Measurements from ENCODE around the gene SRSF7. TPM values are rescaled to one million over a fixed set of nuclear protein-coding genes. Genes with fewer than 3 reads are reported as not detected.

Gene SRSF7
- total RNA-seq, 4 donors from 2014 or later: 21.5 to 51.4 (median 34.1) TPM

DNA sequence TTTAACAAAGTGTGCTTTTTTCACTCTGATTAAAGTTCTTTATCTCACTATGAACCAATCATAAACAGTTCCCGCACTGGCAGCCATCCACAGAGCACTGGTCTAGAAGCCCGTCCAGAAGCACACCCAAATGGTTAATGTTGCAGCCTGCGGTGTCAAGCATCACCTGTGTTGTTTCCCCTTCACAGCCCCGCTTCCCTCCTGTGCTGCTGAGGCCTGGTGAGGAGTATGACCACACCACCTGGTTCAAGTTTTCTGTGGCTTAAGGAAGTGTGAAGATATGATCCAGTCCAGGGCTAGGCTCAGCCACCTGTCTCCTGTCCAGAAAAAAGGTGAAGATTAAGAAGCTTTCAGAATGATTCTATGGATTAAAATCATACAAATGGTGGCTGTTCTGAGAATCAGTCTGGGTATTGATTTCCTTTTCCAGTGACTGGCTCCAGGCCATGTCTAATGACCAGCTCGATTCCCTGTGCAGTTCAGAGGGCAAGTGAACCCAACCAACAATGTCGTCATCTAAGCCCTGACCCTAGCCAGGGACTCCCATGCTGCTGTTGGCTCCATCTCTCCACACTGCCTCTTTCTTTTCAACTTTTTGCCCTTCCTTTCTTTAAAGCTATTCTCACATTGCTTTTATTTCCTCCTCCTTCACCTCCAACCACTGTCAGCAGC, 17.7 kb downstream of the SRSF7 start:
- H3K4me1 ChIP-seq: peaks cover 0 to 8% of the 10 kb centered on the region in 2 donors
- no peak for TF ChIP-seq POLR2A (IDR thresholded peaks at IDR 0.05)
- ATAC-seq: no peak
- in situ Hi-C loops (cut with MboI; ENCODE audit: low sequenced_read_pairs in 4 of 4): loop anchor here (10.0 to 25.0 kb wide), 4 partner anchors 149 to 421 kb away; partner anchors contain the start of gene ATL2 (in 1 of the 4)
- intact Hi-C loops (cut with DNase I; ENCODE audit: low total_unique reads): no loop called here
- no peaks in the 10 kb centered on the region for H3K9me3 ChIP-seq
- peaks cover 0 to 71% of the 10 kb centered on the region in 2 donors for H3K36me3 ChIP-seq
- DNase-seq: no peak
- H3K27me3 ChIP-seq: no peaks in the 10 kb centered on the region
- H3K27ac ChIP-seq: no peak overlapping the region
- no peak overlapping the region for H3K4me3 ChIP-seq

DNA sequence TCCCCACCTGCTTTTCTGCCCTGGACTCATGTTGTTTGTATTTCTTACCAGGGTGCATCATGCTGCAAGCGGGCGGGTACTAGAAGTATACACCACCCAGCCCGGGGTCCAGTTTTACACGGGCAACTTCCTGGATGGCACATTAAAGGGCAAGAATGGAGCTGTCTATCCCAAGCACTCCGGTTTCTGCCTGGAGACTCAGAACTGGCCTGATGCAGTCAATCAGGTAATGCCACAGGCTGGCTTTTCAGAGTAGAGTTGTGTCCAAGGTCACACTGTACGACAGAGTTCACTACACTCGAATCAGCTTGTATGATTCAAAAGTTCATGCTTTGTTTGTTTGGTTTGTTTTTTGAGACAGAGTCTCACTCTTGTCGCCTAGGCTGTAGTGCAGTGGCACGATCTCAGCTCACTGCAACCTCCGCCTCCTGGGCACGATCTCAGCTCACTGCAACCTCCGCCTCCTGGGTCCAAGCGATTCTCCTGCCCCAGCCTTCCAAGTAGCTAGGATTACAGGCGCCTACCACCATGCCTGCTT, 19.4 kb downstream of the SRSF7 start:
- no peak overlapping the region for H3K4me3 ChIP-seq
- ATAC-seq (no peak), DNase-seq (no peak)
- peaks cover 0 to 8% of the 10 kb centered on the region in 2 donors for H3K4me1 ChIP-seq
- H3K27me3 ChIP-seq: no peaks in the 10 kb centered on the region
- in situ Hi-C loops (cut with MboI; ENCODE audit: low sequenced_read_pairs in 4 of 4): loop anchor here (10.0 to 25.0 kb wide), 4 partner anchors 147 to 419 kb away; partner anchors contain the start of gene ATL2 (in 1 of the 4)
- intact Hi-C loops (cut with DNase I; ENCODE audit: low total_unique reads): no loop called here
- H3K27ac ChIP-seq: no peak overlapping the region
- TF ChIP-seq, protein P1, sequence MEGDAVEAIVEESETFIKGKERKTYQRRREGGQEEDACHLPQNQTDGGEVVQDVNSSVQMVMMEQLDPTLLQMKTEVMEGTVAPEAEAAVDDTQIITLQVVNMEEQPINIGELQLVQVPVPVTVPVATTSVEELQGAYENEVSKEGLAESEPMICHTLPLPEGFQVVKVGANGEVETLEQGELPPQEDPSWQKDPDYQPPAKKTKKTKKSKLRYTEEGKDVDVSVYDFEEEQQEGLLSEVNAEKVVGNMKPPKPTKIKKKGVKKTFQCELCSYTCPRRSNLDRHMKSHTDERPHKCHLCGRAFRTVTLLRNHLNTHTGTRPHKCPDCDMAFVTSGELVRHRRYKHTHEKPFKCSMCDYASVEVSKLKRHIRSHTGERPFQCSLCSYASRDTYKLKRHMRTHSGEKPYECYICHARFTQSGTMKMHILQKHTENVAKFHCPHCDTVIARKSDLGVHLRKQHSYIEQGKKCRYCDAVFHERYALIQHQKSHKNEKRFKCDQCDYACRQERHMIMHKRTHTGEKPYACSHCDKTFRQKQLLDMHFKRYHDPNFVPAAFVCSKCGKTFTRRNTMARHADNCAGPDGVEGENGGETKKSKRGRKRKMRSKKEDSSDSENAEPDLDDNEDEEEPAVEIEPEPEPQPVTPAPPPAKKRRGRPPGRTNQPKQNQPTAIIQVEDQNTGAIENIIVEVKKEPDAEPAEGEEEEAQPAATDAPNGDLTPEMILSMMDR (IDR thresholded peaks at IDR 0.05 in 4 of 5, conservative IDR thresholded peaks at IDR 0.05 in 1 of 5): no peak
- no peak for TF ChIP-seq POLR2A (IDR thresholded peaks at IDR 0.05)
- H3K36me3 ChIP-seq: peaks cover 0 to 55% of the 10 kb centered on the region in 2 donors
- H3K9me3 ChIP-seq: no peaks in the 10 kb centered on the region

DNA sequence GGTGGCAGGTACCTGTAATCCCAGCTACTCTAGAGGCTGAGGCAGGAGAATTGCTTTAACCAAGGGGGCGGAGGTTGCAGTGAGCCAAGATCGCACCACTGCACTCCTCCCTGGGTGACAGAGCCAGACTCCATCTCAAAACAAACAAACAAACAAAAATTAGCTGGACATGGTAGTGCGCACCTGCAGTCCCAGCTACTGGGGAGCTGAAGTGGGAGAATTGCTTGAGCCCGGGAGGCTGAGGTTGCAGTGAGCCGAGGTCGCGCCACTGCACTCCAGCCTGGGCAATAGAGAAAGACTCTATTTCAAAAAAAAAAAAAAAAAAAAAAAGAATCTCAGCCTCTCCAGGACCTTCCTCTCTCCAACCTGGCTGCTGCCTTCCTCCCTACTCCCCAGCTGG, 20.1 kb downstream of the SRSF7 start:
- no peak overlapping the region for H3K27ac ChIP-seq
- no peaks in the 10 kb centered on the region for H3K27me3 ChIP-seq
- intact Hi-C loops (cut with DNase I; ENCODE audit: low total_unique reads) (no loop called here), in situ Hi-C loops (cut with MboI; ENCODE audit: low sequenced_read_pairs in 4 of 4) (loop anchor here (10.0 to 25.0 kb wide), 4 partner anchors 146 to 419 kb away; partner anchors contain the start of gene ATL2 (in 1 of the 4))
- TF ChIP-seq, protein P1 (IDR thresholded peaks at IDR 0.05 in 4 of 5, conservative IDR thresholded peaks at IDR 0.05 in 1 of 5): no peak
- no peak for TF ChIP-seq POLR2A (IDR thresholded peaks at IDR 0.05)
- H3K9me3 ChIP-seq: no peaks in the 10 kb centered on the region
- DNase-seq (no peak), ATAC-seq (no peak)
- peaks cover 0 to 8% of the 10 kb centered on the region in 2 donors for H3K4me1 ChIP-seq
- peaks cover 0 to 52% of the 10 kb centered on the region in 2 donors for H3K36me3 ChIP-seq
- H3K4me3 ChIP-seq: no peak overlapping the region

DNA sequence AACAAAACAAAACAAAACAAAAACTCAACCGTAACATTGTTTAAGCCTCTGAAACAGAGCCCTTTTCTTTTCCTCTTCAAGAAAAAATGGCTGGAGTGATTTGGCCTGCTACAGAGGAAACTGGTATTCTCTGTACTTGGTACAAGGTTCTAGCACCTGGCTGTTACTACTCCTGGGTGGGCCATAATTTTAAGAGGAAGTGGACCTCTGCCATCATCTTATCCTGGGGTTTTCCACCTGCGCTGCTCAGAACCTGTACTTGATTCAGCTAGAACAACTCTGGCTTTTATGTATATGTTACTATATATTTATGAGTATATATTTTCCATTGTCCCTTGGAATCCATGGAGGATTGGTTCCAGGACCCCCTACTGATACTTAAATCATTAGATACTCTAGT, 22.5 kb downstream of the SRSF7 start:
- no peak for TF ChIP-seq POLR2A (IDR thresholded peaks at IDR 0.05)
- TF ChIP-seq, protein P1 (IDR thresholded peaks at IDR 0.05 in 4 of 5, conservative IDR thresholded peaks at IDR 0.05 in 1 of 5): no peak
- H3K36me3 ChIP-seq: peaks cover 0 to 42% of the 10 kb centered on the region in 2 donors
- in situ Hi-C loops (cut with MboI; ENCODE audit: low sequenced_read_pairs in 4 of 4) (loop anchor here in 3 of 4 donors (25.0 kb wide), 2 partner anchors 341 to 416 kb away; partner anchors contain the start of gene ATL2 (in 1 of the 3)), intact Hi-C loops (cut with DNase I; ENCODE audit: low total_unique reads) (loop anchor here (10.0 kb wide), 1 partner anchor 414 kb away; no protein-coding TSS in a partner anchor)
- no peaks in the 10 kb centered on the region for H3K27me3 ChIP-seq
- ATAC-seq (no peak), DNase-seq (no peak)
- no peak overlapping the region for H3K4me3 ChIP-seq
- peaks cover 0 to under 1% of the 10 kb centered on the region in 2 donors for H3K4me1 ChIP-seq
- no peak overlapping the region for H3K27ac ChIP-seq
- H3K9me3 ChIP-seq: no peaks in the 10 kb centered on the region

DNA sequence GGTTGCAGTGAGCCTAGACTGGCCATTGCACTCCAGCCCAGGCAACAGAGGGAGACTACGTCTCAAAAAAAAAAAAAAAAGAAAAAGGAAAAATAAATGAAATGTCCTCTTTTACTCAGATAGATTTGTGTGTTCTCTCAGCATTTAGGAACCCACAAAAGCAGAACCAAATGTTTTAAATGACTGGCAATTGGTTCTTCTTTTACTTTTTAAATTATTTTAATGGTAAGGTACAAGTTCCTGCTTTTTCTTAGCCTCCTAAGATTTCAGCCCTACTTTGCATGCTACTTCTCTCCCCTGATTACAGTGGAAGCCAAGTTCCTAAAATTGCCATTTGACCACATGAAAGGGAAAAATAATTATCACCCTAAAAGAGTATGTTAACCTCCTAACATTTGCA, 23.5 kb downstream of the SRSF7 start:
- no peaks in the 10 kb centered on the region for H3K27me3 ChIP-seq
- no peak for ATAC-seq
- H3K9me3 ChIP-seq: no peaks in the 10 kb centered on the region
- no peak overlapping the region for H3K4me3 ChIP-seq
- in situ Hi-C loops (cut with MboI; ENCODE audit: low sequenced_read_pairs in 4 of 4) (loop anchor here in 3 of 4 donors (25.0 kb wide), 2 partner anchors 340 to 415 kb away; partner anchors contain the start of gene ATL2 (in 1 of the 3)), intact Hi-C loops (cut with DNase I; ENCODE audit: low total_unique reads) (loop anchor here (10.0 kb wide), 1 partner anchor 413 kb away; no protein-coding TSS in a partner anchor)
- peaks cover 6 to 9% of the 10 kb centered on the region in 2 donors for H3K4me1 ChIP-seq
- no peak for DNase-seq
- no peak overlapping the region for H3K27ac ChIP-seq
- TF ChIP-seq, protein P1 (IDR thresholded peaks at IDR 0.05 in 4 of 5, conservative IDR thresholded peaks at IDR 0.05 in 1 of 5): no peak
- TF ChIP-seq POLR2A (IDR thresholded peaks at IDR 0.05): no peak
- H3K36me3 ChIP-seq: peaks cover 0 to 32% of the 10 kb centered on the region in 2 donors
